DOHH2 (cell line): ENCODE data around the gene NHSL2.

ENCODE experiments used
- EZH2phosphoT487 ChIP-seq: fragments of 200-600 bp; sonication (generic); IDR thresholded peaks from 2 replicates; pipeline ENCODE4 v1.6.1; 2017; ENCODE audit warnings: borderline replicate concordance, mild to moderate bottlenecking, antibody characterized with exemption, low read length, moderate library complexity, mixed read lengths
- TF ChIP-seq, protein P1 (sequence below): fragments of 200-600 bp; sonication (generic); IDR thresholded peaks from one replicate; pipeline ENCODE4 v1.5.1; 2014; ENCODE audit warnings: antibody characterized with exemption, mild to moderate bottlenecking, low read depth, low read length; ENCODE audit not compliant: poor library complexity, severe bottlenecking

DNA sequence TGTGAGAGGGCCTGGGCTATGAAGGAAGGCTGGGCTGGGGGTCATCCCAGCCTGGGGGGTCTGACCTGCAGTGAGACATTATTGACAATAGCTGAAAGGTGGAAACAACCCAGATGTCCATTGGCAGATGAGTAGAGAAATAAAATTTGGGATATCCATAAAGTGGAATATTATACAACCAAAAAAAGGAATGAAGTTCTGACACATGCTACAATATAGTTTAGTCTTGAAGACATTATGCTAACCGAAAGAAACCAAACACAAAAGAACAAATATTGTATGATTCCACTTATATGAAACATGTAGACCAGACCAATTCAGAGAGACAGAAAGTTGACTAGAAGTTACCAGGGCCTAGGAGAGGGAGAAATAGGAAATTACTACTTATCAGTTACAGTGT lies 176.3 kb downstream of the NHSL2 start:
- TF ChIP-seq, protein P1, sequence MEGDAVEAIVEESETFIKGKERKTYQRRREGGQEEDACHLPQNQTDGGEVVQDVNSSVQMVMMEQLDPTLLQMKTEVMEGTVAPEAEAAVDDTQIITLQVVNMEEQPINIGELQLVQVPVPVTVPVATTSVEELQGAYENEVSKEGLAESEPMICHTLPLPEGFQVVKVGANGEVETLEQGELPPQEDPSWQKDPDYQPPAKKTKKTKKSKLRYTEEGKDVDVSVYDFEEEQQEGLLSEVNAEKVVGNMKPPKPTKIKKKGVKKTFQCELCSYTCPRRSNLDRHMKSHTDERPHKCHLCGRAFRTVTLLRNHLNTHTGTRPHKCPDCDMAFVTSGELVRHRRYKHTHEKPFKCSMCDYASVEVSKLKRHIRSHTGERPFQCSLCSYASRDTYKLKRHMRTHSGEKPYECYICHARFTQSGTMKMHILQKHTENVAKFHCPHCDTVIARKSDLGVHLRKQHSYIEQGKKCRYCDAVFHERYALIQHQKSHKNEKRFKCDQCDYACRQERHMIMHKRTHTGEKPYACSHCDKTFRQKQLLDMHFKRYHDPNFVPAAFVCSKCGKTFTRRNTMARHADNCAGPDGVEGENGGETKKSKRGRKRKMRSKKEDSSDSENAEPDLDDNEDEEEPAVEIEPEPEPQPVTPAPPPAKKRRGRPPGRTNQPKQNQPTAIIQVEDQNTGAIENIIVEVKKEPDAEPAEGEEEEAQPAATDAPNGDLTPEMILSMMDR, result no peak
- no peak for TF ChIP-seq EZH2phosphoT487
